H9 (cell line): ENCODE results near the gene TBC1D8. TPM values are rescaled to one million over a fixed set of nuclear protein-coding genes. Genes with fewer than 3 reads are reported as not detected.
A peak's percentile ranks its signal among the peaks of the same experiment; 100 is the strongest.

Experiments
- DNase-seq: peaks from one replicate; pipeline ENCODE4 v3.0.0-alpha.2; 2017
- H2AFZ ChIP-seq: one replicate; pipeline ENCODE4 v1.6.1; 2013; ENCODE audit warnings: mild to moderate bottlenecking, low read length, control low read depth, moderate library complexity
- H2AK5ac ChIP-seq: 2 replicates; pipeline ENCODE4 v1.6.1; 2013; ENCODE audit warnings: low read length, control low read depth, mixed read lengths; ENCODE audit not compliant: insufficient read length
- H2BK120ac ChIP-seq: one replicate; pipeline ENCODE4 v1.6.1; 2013; ENCODE audit warnings: low read depth, mild to moderate bottlenecking, low read length, control low read depth, inconsistent platforms; ENCODE audit not compliant: poor library complexity, severe bottlenecking
- H2BK12ac ChIP-seq: 2 replicates; pipeline ENCODE4 v1.6.1; 2013; ENCODE audit warnings: low read length, control low read depth, mixed read lengths, low read depth; ENCODE audit not compliant: insufficient read length
- H2BK15ac ChIP-seq: 2 replicates; pipeline ENCODE4 v1.6.1; 2013; ENCODE audit warnings: low read depth, low read length, control low read depth
- H2BK20ac ChIP-seq: one replicate; pipeline ENCODE4 v1.6.1; 2013; ENCODE audit warnings: low read depth, mild to moderate bottlenecking, low read length, control low read depth, inconsistent platforms; ENCODE audit not compliant: poor library complexity, severe bottlenecking
- H2BK5ac ChIP-seq: 2 replicates; pipeline ENCODE4 v1.6.1; 2013; ENCODE audit warnings: low read length, control low read depth, mixed read lengths; ENCODE audit not compliant: insufficient read length
- H3K14ac ChIP-seq: 2 replicates; pipeline ENCODE4 v1.6.1; 2013; ENCODE audit warnings: low read length, control low read depth; ENCODE audit not compliant: insufficient read depth
- H3K18ac ChIP-seq: 2 replicates; pipeline ENCODE4 v1.6.1; 2013; ENCODE audit warnings: low read depth, mild to moderate bottlenecking, mixed read lengths, low read length, control low read depth; ENCODE audit not compliant: insufficient read length
- H3K23ac ChIP-seq: 2 replicates; pipeline ENCODE4 v1.6.1; 2013; ENCODE audit warnings: low read length, control low read depth, mixed read lengths, low read depth; ENCODE audit not compliant: insufficient read length
- H3K23me2 ChIP-seq: 2 replicates; pipeline ENCODE4 v1.6.1; 2013; ENCODE audit warnings: low read depth, mild to moderate bottlenecking, mixed read lengths, low read length, control low read depth; ENCODE audit not compliant: insufficient read length, poor library complexity, severe bottlenecking
- H3K27ac ChIP-seq: 2 replicates; pipeline ENCODE4 v1.5.1; 2013; ENCODE audit warnings: low read length, control low read depth, mixed read lengths, low read depth; ENCODE audit not compliant: insufficient read length
- H3K27me3 ChIP-seq: 2 replicates; pipeline ENCODE4 v1.6.1; 2013; ENCODE audit warnings: low read length, control low read depth, inconsistent platforms; ENCODE audit not compliant: insufficient read depth
- H3K4ac ChIP-seq: 2 replicates; pipeline ENCODE4 v1.6.1; 2013; ENCODE audit warnings: low read depth, mild to moderate bottlenecking, control low read depth, inconsistent platforms, low read length, moderate library complexity
- H3K4me1 ChIP-seq: 2 replicates; pipeline ENCODE4 v1.6.1; 2013; ENCODE audit warnings: low read length, control low read depth, inconsistent platforms; ENCODE audit not compliant: insufficient read depth
- H3K4me2 ChIP-seq: 2 replicates; pipeline ENCODE4 v1.6.1; 2013; ENCODE audit warnings: low read length, control low read depth, mixed read lengths; ENCODE audit not compliant: insufficient read length, insufficient read depth
- H3K56ac ChIP-seq: 2 replicates; pipeline ENCODE4 v1.6.1; 2013; ENCODE audit warnings: low read depth, mild to moderate bottlenecking, mixed read lengths, low read length, control low read depth; ENCODE audit not compliant: insufficient read length
- H3K79me1 ChIP-seq: 2 replicates; pipeline ENCODE4 v1.6.1; 2013; ENCODE audit warnings: low read depth, mild to moderate bottlenecking, moderate library complexity, low read length, control low read depth, inconsistent platforms; ENCODE audit not compliant: insufficient read depth, poor library complexity, severe bottlenecking
- H3K79me2 ChIP-seq: 2 replicates; pipeline ENCODE4 v1.6.1; 2013; ENCODE audit warnings: low read length, control low read depth, inconsistent platforms; ENCODE audit not compliant: insufficient read depth
- H3K9ac ChIP-seq: 2 replicates; pipeline ENCODE4 v1.6.1; 2013; ENCODE audit warnings: low read length, control low read depth, mixed read lengths; ENCODE audit not compliant: insufficient read length; ENCODE audit errors: extremely low read depth
- H3K9me3 ChIP-seq: one replicate; pipeline ENCODE4 v1.6.1; 2013; ENCODE audit warnings: low read depth, low read length, inconsistent platforms; ENCODE audit not compliant: control insufficient read depth
- H3T11ph ChIP-seq: one replicate; pipeline ENCODE4 v1.6.1; 2013; ENCODE audit warnings: mild to moderate bottlenecking, low read length, control low read depth, inconsistent platforms
- H4K20me1 ChIP-seq: one replicate; pipeline ENCODE4 v1.6.1; 2013; ENCODE audit not compliant: control insufficient read depth, insufficient read length, insufficient read depth
- H4K5ac ChIP-seq: 2 replicates; pipeline ENCODE4 v1.6.1; 2013; ENCODE audit warnings: low read depth, mild to moderate bottlenecking, mixed read lengths, low read length, control low read depth; ENCODE audit not compliant: insufficient read length
- H4K8ac ChIP-seq: replicated peaks from 2 replicates; pipeline ENCODE4 v1.6.1; 2013; ENCODE audit warnings: low read length, control low read depth, mixed read lengths, low read depth; ENCODE audit not compliant: insufficient read length
- H4K91ac ChIP-seq: 2 replicates; pipeline ENCODE4 v1.6.1; 2013; ENCODE audit warnings: low read depth, mild to moderate bottlenecking, moderate library complexity, mixed read lengths, low read length, control low read depth; ENCODE audit not compliant: insufficient read length
- H3K27ac Mint-ChIP-seq, 3 experiments: 2 replicates in 2 of 3; 3 replicates in 1 of 3; pipeline ENCODE4 v1.8.0; 2020 to 2021; ENCODE audit warnings: mixed read lengths in 3 of 3, mild to moderate bottlenecking in 1 of 3, moderate library complexity in 1 of 3
- H3K27me3 Mint-ChIP-seq: 2 replicates; pipeline ENCODE4 v1.8.0; 2021; ENCODE audit warnings: low read depth, mild to moderate bottlenecking, moderate library complexity, mixed read lengths
- H3K36me3 Mint-ChIP-seq, 3 experiments: 2 replicates in 2 of 3; 3 replicates in 1 of 3; pipeline ENCODE4 v1.8.0; 2020 to 2021; ENCODE audit warnings: low read depth in 3 of 3, mixed read lengths in 3 of 3; ENCODE audit not compliant: insufficient read depth in 1 of 3
- H3K4me1 Mint-ChIP-seq, 2 experiments: 2 replicates each; pipeline ENCODE4 v1.8.0; 2020; ENCODE audit warnings: mixed read lengths in 2 of 2
- H3K4me3 Mint-ChIP-seq, 2 experiments: 2 replicates in 1 of 2; 3 replicates in 1 of 2; pipeline ENCODE4 v1.8.0; 2020 to 2021; ENCODE audit warnings: mild to moderate bottlenecking in 2 of 2, mixed read lengths in 2 of 2, moderate library complexity in 1 of 2
- H3K9me3 Mint-ChIP-seq, 2 experiments: 2 replicates in 1 of 2; 3 replicates in 1 of 2; pipeline ENCODE4 v1.8.0; 2020; ENCODE audit warnings: mild to moderate bottlenecking in 2 of 2, mixed read lengths in 2 of 2, moderate library complexity in 1 of 2
- CTCF ChIP-seq: fragments of 200-600 bp; sonication (generic); conservative IDR thresholded peaks from 3 replicates; pipeline ENCODE4 v1.8.0; 2021; ENCODE audit warnings: antibody characterized with exemption, mild to moderate bottlenecking
- WGBS: extraction: QIAGEN DNeasy Blood & Tissue Kit; methylation state at CpG from one replicate; pipeline ENCODE4 v1.1.7; 2013; ENCODE audit warnings: missing lambda C conversion rate, low lambda C conversion rate, mixed read lengths; ENCODE audit not compliant: insufficient read length; ENCODE audit errors: extremely low coverage; 5-methylcytosine and 5-hydroxymethylcytosine counted together
- total RNA-seq: library from RNA; stranded (reverse); gene quantifications from 2 replicates; pipeline ENCODE4 v1.2.1, GENCODE V29; 2021

Gene TBC1D8
- total RNA-seq, 1 experiment from 2014 or later = 16.6 TPM

GRCh38 chr2:101130081-101130480 is 21.1 kb downstream of the TBC1D8 start:
- no peak overlapping the region for H2BK20ac ChIP-seq
- WGBS = no CpG with 5 or more reads among the region's 13 CpGs
- no peak overlapping the region for H2BK12ac ChIP-seq
- no peak overlapping the region for H3K27ac ChIP-seq
- no peak overlapping the region for H4K5ac ChIP-seq
- H2BK5ac ChIP-seq = no peak overlapping the region
- H3K4ac ChIP-seq = no peak overlapping the region
- no peak overlapping the region for H4K91ac ChIP-seq
- no peak overlapping the region for H3K23ac ChIP-seq
- H3K14ac ChIP-seq = no peak overlapping the region
- peak overlapping the region in 1 of 3 experiments; percentile 63; a peak in 2 of 7 replicates for H3K27ac Mint-ChIP-seq
- peaks cover 6 to 21% of the 10 kb centered on the region in 2 experiments; a peak in 3 of 4 replicates for H3K4me1 Mint-ChIP-seq
- H3K9ac ChIP-seq = no peak overlapping the region
- no peak overlapping the region for H3K56ac ChIP-seq
- H3K18ac ChIP-seq = no peak overlapping the region
- H4K8ac ChIP-seq = no peak overlapping the region
- no peak for DNase-seq
- no peaks in the 10 kb centered on the region for H3K9me3 ChIP-seq
- no peaks in the 10 kb centered on the region; the same call in 1 of the 2 replicates for H3K4me1 ChIP-seq
- H2BK15ac ChIP-seq = no peak overlapping the region
- H3K36me3 Mint-ChIP-seq = peaks cover 0 to 11% (median 0%) of the 10 kb centered on the region in 3 experiments; a peak in 2 of 7 replicates
- no peaks in the 10 kb centered on the region for H4K20me1 ChIP-seq
- no peak overlapping the region for H3T11ph ChIP-seq
- no peaks in the 10 kb centered on the region; a peak in 1 of 5 replicates for H3K9me3 Mint-ChIP-seq
- no peaks in the 10 kb centered on the region for H3K27me3 ChIP-seq
- H2AK5ac ChIP-seq = no peak overlapping the region
- H3K79me2 ChIP-seq = peaks cover 8% of the 10 kb centered on the region; the same call in 1 of the 2 replicates
- no peaks in the 10 kb centered on the region for H3K23me2 ChIP-seq
- no peak overlapping the region for H2BK120ac ChIP-seq
- H3K27me3 Mint-ChIP-seq = no peaks in the 10 kb centered on the region
- no peak overlapping the region for H3K4me3 Mint-ChIP-seq
- H2AFZ ChIP-seq = no peak overlapping the region
- TF ChIP-seq CTCF = no peak
- no peak overlapping the region for H3K4me2 ChIP-seq
- H3K79me1 ChIP-seq = no peaks in the 10 kb centered on the region
